GM21825 (cell line): ENCODE measurements around the gene KIF11.

Experiments
- ATAC-seq: cut with Tn5 transposase; IDR thresholded peaks from one replicate; pipeline ENCODE4 v1.9.1; 2021; ENCODE audit warnings: mild to moderate bottlenecking, moderate library complexity; ENCODE audit not compliant: unreplicated experiment

KIF11 gene

GRCh38 chr10:92699518-92700381 lies 106.8 kb downstream of the KIF11 start:
- ATAC-seq = no peak

- ATAC-seq = no peak
Observed at GRCh38 chr10:92702301-92702916, 109.5 kb downstream of the KIF11 start.
